GM12864 (cell line): ENCODE results near the gene IGFLR1.

Source experiments
- DNase-seq: peaks from one replicate; pipeline ENCODE4 v3.0.0-alpha.2; 2011; ENCODE audit warnings: low read depth
- H3K4me3 ChIP-seq: 2 replicates; pipeline ENCODE4 v1.5.1; 2011; ENCODE audit warnings: mild to moderate bottlenecking, low read depth, low read length, control low read depth
- CTCF ChIP-seq: IDR thresholded peaks from 2 replicates; pipeline ENCODE4 v1.5.1; 2011; ENCODE audit warnings: low read depth, mild to moderate bottlenecking, moderate library complexity, low read length, control low read depth, inconsistent platforms; ENCODE audit errors: missing control alignments

IGFLR1 gene

DNA sequence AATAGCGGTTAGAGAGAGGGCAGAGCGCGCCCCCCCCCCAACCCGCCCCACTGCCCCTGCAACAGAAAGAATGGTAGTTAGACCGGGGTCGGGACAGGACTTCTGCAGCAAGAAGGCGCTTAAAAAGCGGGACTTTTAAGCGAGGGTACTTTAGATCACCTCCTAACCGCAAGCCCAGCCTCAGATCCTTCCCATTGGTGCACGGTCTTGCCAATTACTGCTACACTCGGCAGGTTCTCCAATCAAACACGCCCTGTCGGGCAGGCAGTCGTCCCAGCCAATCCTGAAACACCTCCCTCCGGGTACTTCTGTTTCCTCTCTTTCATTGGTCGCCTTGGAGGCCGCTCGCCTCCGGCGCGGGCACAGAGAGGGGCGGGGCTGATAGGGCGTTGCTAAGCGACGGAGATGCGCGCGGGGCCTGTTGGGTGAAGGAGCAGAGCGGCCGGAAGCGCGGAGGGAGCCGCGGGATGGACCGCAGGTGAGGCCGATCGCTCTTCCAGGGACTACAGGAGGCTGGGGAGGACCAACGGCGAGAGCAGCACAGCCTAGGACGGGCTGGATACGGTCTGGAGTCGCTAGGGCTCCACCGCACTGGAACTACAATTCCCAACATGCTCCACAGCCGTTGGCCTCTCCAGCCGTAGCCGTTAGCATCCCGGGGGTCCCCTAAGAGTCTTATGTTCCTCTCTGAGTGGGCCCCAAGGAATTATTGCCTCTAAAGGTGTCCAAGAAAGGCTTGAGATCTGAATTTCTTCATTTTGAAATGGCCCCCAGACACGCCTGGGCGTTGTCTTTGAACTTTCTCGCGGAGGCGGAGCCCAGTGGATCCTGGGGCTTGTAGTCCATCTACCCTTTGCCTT is 15.7 kb upstream of the IGFLR1 start, which contains the start of gene PROSER3:
Gene PROSER3, plus strand, starts transcription at position 428 of the 860 bp plus-strand sequence. Its CDS starts 40 bp downstream, at position 468.
- H3K4me3 ChIP-seq = peak within 1 kb of the TSS; percentile 94
- DNase-seq = peak; percentile 100
- no peak for TF ChIP-seq CTCF

DNA sequence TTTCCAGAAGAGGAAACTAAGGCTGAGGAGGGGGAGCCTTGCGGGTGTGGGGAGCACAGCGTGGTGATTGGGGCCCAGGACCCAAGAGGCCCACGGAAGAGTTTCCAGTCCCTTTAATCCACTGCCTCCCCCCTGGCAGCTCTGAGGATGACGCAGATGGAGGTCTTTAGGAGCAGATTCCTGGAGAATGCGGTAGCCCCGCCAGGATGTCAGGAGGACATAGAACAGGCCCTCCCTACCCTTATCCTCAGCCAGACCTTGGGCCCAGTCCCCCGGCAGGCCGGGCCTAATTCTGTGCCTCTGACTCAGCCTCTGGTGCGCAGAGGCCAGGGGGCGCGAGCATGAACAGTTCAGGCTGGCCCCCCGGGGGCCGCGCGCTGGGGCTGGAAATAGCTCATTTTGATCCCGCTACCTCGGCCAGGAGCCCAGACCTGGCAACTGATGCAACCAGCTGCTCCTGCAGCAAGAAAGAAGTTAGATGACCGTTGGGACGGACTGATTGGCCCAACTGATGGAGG is 15.0 kb upstream of the IGFLR1 start:
- H3K4me3 ChIP-seq = peak overlapping the region; percentile 68
- DNase-seq = no peak
- TF ChIP-seq CTCF = no peak

- DNase-seq = no peak
- TF ChIP-seq CTCF = no peak
- H3K4me3 ChIP-seq = peak within 1 kb of the TSS; percentile 68
Measured at GRCh38 chr19:35756377-35757230, 14.4 kb upstream of the IGFLR1 start, which contains the start of gene HSPB6. HSPB6 (minus strand) TSS chr19:35757029; CDS start chr19:35757008, 21 bp downstream.

- no peak for DNase-seq
- no peak for TF ChIP-seq CTCF
- H3K4me3 ChIP-seq = no peak overlapping the region
Measured at GRCh38 chr19:35755550-35756376, 13.5 kb upstream of the IGFLR1 start.

DNA sequence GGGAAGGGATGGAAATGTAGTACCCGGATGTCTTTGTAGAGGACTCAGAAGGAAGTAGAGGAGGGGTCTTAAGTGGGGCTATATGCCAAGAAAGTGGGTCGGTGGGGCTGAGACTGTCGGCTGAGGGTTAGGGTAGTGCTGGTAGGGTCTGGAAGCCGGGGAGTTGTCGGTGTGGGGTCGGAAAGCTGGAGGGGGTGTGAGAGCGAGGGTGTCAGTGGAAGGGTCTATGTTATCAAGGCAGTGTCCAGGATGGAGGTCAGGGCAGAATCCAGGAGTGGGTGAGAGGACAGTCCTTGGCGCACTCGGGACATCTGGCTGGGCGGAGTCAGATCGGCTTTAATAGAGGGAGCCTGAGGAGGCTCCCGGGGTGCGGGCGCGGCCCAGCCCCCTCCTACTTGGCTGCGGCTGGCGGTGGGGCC is 12.9 kb upstream of the IGFLR1 start:
- H3K4me3 ChIP-seq = no peak overlapping the region

More for the DNA sequence above, 12.9 kb upstream of the IGFLR1 start:
- TF ChIP-seq CTCF = no peak
- no peak for DNase-seq
